ENCODE results near the gene LPA. TPM values are rescaled to one million over a fixed set of nuclear protein-coding genes. Genes with fewer than 3 reads are reported as not detected.
"Not testable (repeated sequence)": the region's sequence is repeated elsewhere in the genome, so short reads cannot be mapped to it uniquely, and the experiment has no call there.

The LPA gene
- not detected for total RNA-seq (ENCODE audit: unreplicated experiment)
- long read RNA-seq, result 0 reads

DNA sequence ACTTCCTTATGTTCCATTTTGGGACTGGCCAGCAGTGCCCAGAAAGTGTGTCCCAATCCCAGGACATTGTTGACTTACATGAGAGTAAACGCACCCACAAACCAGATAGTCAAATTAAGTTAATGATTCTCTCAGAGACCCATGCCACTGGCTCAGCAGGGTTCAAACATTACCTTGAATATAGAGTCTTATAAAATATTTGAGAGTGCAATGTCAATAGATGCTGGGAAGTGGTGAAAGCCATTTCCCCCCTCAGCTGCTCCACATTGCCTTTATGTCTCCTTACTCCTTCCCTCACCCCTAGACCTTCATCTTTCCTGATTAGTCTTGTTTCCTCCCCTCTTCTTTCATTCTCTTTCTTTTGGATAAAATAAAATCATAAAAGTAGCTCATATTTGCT, at the start of gene LPA:
LPA (minus strand) TSS at position 78 of the 400 bp plus-strand sequence; CDS start at position 17, 61 bp downstream.
- H3K9me3 Mint-ChIP-seq (ENCODE audit: unreplicated experiment); DNase-seq (ENCODE audit: low spot score); H3K27ac Mint-ChIP-seq (ENCODE audit: unreplicated experiment); H3K27me3 Mint-ChIP-seq (ENCODE audit: unreplicated experiment); H3K36me3 Mint-ChIP-seq (ENCODE audit: low read depth, unreplicated experiment); H3K4me1 Mint-ChIP-seq (ENCODE audit: unreplicated experiment); H3K4me3 Mint-ChIP-seq (ENCODE audit: unreplicated experiment): not testable (repeated sequence)

DNA sequence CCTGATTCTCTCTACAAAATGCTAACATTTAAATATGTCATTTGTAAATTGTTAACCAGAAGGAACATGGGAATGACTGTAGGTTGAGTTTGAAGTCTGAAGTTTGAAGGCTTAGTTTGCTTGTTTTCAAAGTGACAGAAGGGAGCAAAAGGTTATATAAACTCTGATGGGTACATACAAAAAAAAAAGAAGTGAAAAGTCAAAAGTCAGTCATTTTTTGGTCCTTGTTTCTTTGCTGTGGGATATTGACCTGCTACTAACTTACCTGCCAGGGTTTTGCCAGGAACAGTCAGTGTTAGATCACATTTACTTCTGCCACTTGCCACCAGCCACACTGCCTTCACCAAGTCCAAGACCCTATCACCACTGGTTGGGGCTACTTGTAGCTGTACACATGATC, 44.9 kb upstream of the LPA start:
- H3K36me3 Mint-ChIP-seq (ENCODE audit: low read depth, unreplicated experiment); H3K4me1 Mint-ChIP-seq (ENCODE audit: unreplicated experiment); H3K27me3 Mint-ChIP-seq (ENCODE audit: unreplicated experiment); H3K27ac Mint-ChIP-seq (ENCODE audit: unreplicated experiment); DNase-seq (ENCODE audit: low spot score); H3K4me3 Mint-ChIP-seq (ENCODE audit: unreplicated experiment); H3K9me3 Mint-ChIP-seq (ENCODE audit: unreplicated experiment): not testable (repeated sequence)

DNA sequence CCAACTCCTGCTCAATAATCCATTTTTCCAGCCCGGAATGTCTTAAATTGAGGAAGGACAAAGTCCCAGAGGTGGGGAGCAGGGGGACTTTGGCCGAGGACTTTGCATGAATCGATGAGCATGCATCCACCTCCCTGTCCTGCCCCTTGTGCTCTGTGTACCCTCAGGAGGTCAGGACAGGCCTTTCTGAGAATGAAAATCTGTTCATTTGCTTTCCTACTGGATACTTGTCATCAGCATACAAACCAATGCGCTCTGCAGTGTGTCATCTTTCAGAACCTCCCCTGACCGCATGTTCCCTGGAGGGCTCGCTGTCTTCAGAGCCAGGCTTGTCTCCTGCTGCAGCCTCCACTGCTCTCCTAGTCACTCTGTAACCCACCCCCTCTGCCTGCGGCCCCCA, 40.6 kb upstream of the LPA start:
- H3K4me1 Mint-ChIP-seq (ENCODE audit: unreplicated experiment); DNase-seq (ENCODE audit: low spot score); H3K36me3 Mint-ChIP-seq (ENCODE audit: low read depth, unreplicated experiment); H3K4me3 Mint-ChIP-seq (ENCODE audit: unreplicated experiment); H3K27me3 Mint-ChIP-seq (ENCODE audit: unreplicated experiment); H3K27ac Mint-ChIP-seq (ENCODE audit: unreplicated experiment); H3K9me3 Mint-ChIP-seq (ENCODE audit: unreplicated experiment): not testable (repeated sequence)

- H3K4me1 Mint-ChIP-seq (ENCODE audit: unreplicated experiment); H3K9me3 Mint-ChIP-seq (ENCODE audit: unreplicated experiment); H3K4me3 Mint-ChIP-seq (ENCODE audit: unreplicated experiment); H3K27me3 Mint-ChIP-seq (ENCODE audit: unreplicated experiment); DNase-seq (ENCODE audit: low spot score); H3K27ac Mint-ChIP-seq (ENCODE audit: unreplicated experiment); H3K36me3 Mint-ChIP-seq (ENCODE audit: low read depth, unreplicated experiment): not testable (repeated sequence)
Observed at GRCh38 chr6:160701918-160702680, 38.0 kb upstream of the LPA start, which contains the start of gene PLG. Gene PLG (plus strand): TSS chr6:160702244. CDS start chr6:160702305, 61 bp downstream.

- H3K27ac Mint-ChIP-seq (ENCODE audit: unreplicated experiment), result no peak overlapping the region
- no peaks in the 10 kb centered on the region for H3K36me3 Mint-ChIP-seq (ENCODE audit: low read depth, unreplicated experiment)
- no peaks in the 10 kb centered on the region for H3K4me1 Mint-ChIP-seq (ENCODE audit: unreplicated experiment)
- no peak overlapping the region for H3K4me3 Mint-ChIP-seq (ENCODE audit: unreplicated experiment)
- no peak for TF ChIP-seq CTCF (IDR thresholded peaks at IDR 0.05; ENCODE audit: unreplicated experiment)
- no peak for DNase-seq (ENCODE audit: low spot score)
- peaks cover 3% of the 10 kb centered on the region for H3K27me3 Mint-ChIP-seq (ENCODE audit: unreplicated experiment)
- no peaks in the 10 kb centered on the region for H3K9me3 Mint-ChIP-seq (ENCODE audit: unreplicated experiment)
Observed at GRCh38 chr6:160697826-160698225, 33.8 kb upstream of the LPA start.

- H3K27ac Mint-ChIP-seq (ENCODE audit: unreplicated experiment); H3K36me3 Mint-ChIP-seq (ENCODE audit: low read depth, unreplicated experiment); H3K4me3 Mint-ChIP-seq (ENCODE audit: unreplicated experiment); H3K4me1 Mint-ChIP-seq (ENCODE audit: unreplicated experiment); H3K9me3 Mint-ChIP-seq (ENCODE audit: unreplicated experiment); DNase-seq (ENCODE audit: low spot score); H3K27me3 Mint-ChIP-seq (ENCODE audit: unreplicated experiment): not testable (repeated sequence)
Observed at GRCh38 chr6:160696884-160697283, 32.8 kb upstream of the LPA start.

- not testable (repeated sequence) for H3K4me1 Mint-ChIP-seq (ENCODE audit: unreplicated experiment); H3K27me3 Mint-ChIP-seq (ENCODE audit: unreplicated experiment); H3K4me3 Mint-ChIP-seq (ENCODE audit: unreplicated experiment); DNase-seq (ENCODE audit: low spot score); H3K27ac Mint-ChIP-seq (ENCODE audit: unreplicated experiment); H3K9me3 Mint-ChIP-seq (ENCODE audit: unreplicated experiment); H3K36me3 Mint-ChIP-seq (ENCODE audit: low read depth, unreplicated experiment)
Observed at GRCh38 chr6:160695622-160696021, 31.5 kb upstream of the LPA start.

DNA sequence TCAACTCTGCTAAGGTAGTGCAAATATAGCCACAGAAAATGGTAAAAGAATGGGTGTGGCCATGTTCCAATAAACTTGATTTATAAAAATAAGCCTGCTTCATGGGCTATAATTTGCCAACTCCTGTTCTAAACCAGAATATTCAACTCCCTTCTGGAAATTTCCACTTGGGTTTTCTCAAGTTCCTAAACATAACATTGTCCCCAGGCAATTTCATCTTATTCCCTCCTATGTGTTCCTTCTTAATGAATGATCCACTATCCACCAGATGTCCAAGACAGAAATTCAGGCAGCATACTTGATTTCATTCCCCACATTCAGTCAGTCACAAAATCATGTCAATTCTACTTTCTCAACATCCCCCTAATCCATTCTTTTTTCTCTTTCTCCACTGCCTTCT, 30.9 kb upstream of the LPA start:
- not testable (repeated sequence) for H3K27me3 Mint-ChIP-seq (ENCODE audit: unreplicated experiment); H3K4me1 Mint-ChIP-seq (ENCODE audit: unreplicated experiment)

More for the DNA sequence above, 30.9 kb upstream of the LPA start:
- DNase-seq (ENCODE audit: low spot score); H3K27ac Mint-ChIP-seq (ENCODE audit: unreplicated experiment); H3K36me3 Mint-ChIP-seq (ENCODE audit: low read depth, unreplicated experiment); H3K4me3 Mint-ChIP-seq (ENCODE audit: unreplicated experiment); H3K9me3 Mint-ChIP-seq (ENCODE audit: unreplicated experiment): not testable (repeated sequence)
